SK-N-SH (cell line): ENCODE data around the gene CEACAM3. TPM values are rescaled to one million over a fixed set of nuclear protein-coding genes. Genes with fewer than 3 reads are reported as not detected.

ENCODE experiments used
- CTCF ChIA-PET: fragments of 300-600, 350-600 bp; formaldehyde crosslinking; extraction: SDS; loops from one replicate; lab custom pipeline; 2021; lab: Yijun Ruan, JAX
- POLR2A ChIA-PET: fragments of 350-600 bp; sonication (Branson Sonifier 250); formaldehyde crosslinking; extraction: SDS; loops from one replicate; lab custom pipeline; 2020; ENCODE audit warnings: antibody characterized with exemption, inconsistent platforms; lab: Yijun Ruan, JAX
- DNase-seq: peaks from one replicate; pipeline ENCODE4 v3.0.0; 2012
- H2AFZ ChIP-seq: fragments of 200-600 bp; sonication (generic); 2 replicates; pipeline ENCODE4 v1.8.1; 2016; ENCODE audit warnings: antibody characterized with exemption, mild to moderate bottlenecking, low read depth
- H3F3A ChIP-seq: fragments of 200-600 bp; sonication (generic); replicated peaks from 2 replicates; pipeline ENCODE3; 2016; ENCODE audit warnings: antibody characterized with exemption, mild to moderate bottlenecking; ENCODE audit not compliant: insufficient read depth
- H3K27ac ChIP-seq, 2 experiments: fragments of 200-500 bp in 1 of 2; fragments of 200-600 bp in 1 of 2; sonication (Bioruptor generic) in 1 of 2; sonication (generic), shearing (Covaris generic) in 1 of 2; 2 replicates each; pipeline versions ENCODE4 v1.5.1 to v1.6.1; 2014 to 2016; ENCODE audit warnings: low read depth in 2 of 2, inconsistent platforms in 1 of 2, low read length in 1 of 2, mild to moderate bottlenecking in 1 of 2, mixed read lengths in 1 of 2
- H3K27me3 ChIP-seq: fragments of 200-600 bp; sonication (generic), shearing (Covaris generic); 2 replicates; pipeline ENCODE4 v1.6.1; 2016; ENCODE audit warnings: mixed run types; ENCODE audit not compliant: insufficient read depth
- H3K36me3 ChIP-seq, 2 experiments: fragments of 200-500 bp in 1 of 2; fragments of 200-600 bp in 1 of 2; sonication (Bioruptor generic) in 1 of 2; sonication (generic) in 1 of 2; replicated peaks in 1 of 2; 2 replicates each; pipeline versions ENCODE3 to v1.5.1; 2014 to 2016; ENCODE audit warnings: low read length in 1 of 2, mild to moderate bottlenecking in 1 of 2; ENCODE audit not compliant: insufficient read depth in 2 of 2, control insufficient read depth in 1 of 2
- H3K4me1 ChIP-seq, 2 experiments: fragments of 200-500 bp in 1 of 2; fragments of 200-600 bp in 1 of 2; sonication (Bioruptor generic) in 1 of 2; sonication (generic), shearing (Covaris generic) in 1 of 2; 2 replicates each; pipeline versions ENCODE4 v1.5.1 to v1.6.1; 2014 to 2016; ENCODE audit warnings: low read depth in 1 of 2, low read length in 1 of 2, mixed run types in 1 of 2; ENCODE audit not compliant: insufficient read depth in 2 of 2, control insufficient read depth in 1 of 2
- H3K4me2 ChIP-seq: fragments of 200-600 bp; sonication (generic), shearing (Covaris generic); 2 replicates; pipeline ENCODE4 v1.6.1; 2017; ENCODE audit warnings: mixed run types
- H3K4me3 ChIP-seq, 2 experiments: fragments of 200-500 bp in 1 of 2; fragments of 200-600 bp in 1 of 2; sonication (Bioruptor generic) in 1 of 2; sonication (generic), shearing (Covaris generic) in 1 of 2; 2 replicates each; pipeline versions ENCODE4 v1.5.1 to v1.8.1; 2014 to 2016; ENCODE audit warnings: low read depth in 2 of 2, inconsistent platforms in 1 of 2, low read length in 1 of 2, mild to moderate bottlenecking in 1 of 2, mixed read lengths in 1 of 2, moderate library complexity in 1 of 2
- H3K79me2 ChIP-seq: fragments of 200-600 bp; sonication (generic); 2 replicates; pipeline ENCODE4 v1.8.1; 2017; ENCODE audit warnings: mild to moderate bottlenecking; ENCODE audit not compliant: insufficient read depth
- H3K9ac ChIP-seq: fragments of 200-600 bp; sonication (generic); 2 replicates; pipeline ENCODE4 v1.6.1; 2017; ENCODE audit warnings: mixed run types
- H3K9me2 ChIP-seq: fragments of 200-600 bp; sonication (generic); 2 replicates; pipeline ENCODE4 v1.6.1; 2017; ENCODE audit warnings: mixed run types
- H3K9me3 ChIP-seq: fragments of 200-600 bp; sonication (generic); 2 replicates; pipeline ENCODE4 v1.6.1; 2017; ENCODE audit warnings: mixed run types, mild to moderate bottlenecking, moderate library complexity
- H4K20me1 ChIP-seq: fragments of 200-600 bp; sonication (generic); 2 replicates; pipeline ENCODE4 v1.6.1; 2017; ENCODE audit warnings: mild to moderate bottlenecking, mixed run types; ENCODE audit not compliant: insufficient read depth
- CHD2 ChIP-seq: fragments of 150-350 bp; IDR thresholded peaks from 2 replicates; pipeline ENCODE4 v1.6.1; 2018; ENCODE audit warnings: low read length; ENCODE audit not compliant: partially characterized antibody
- CTCF ChIP-seq: fragments of 200-600 bp; sonication (generic); IDR thresholded peaks from 2 replicates; pipeline ENCODE4 v1.6.1; 2017; ENCODE audit warnings: antibody characterized with exemption, mild to moderate bottlenecking, moderate library complexity
- EP300 ChIP-seq, 2 experiments: IDR thresholded peaks; 2 replicates each; pipeline versions ENCODE4 v1.4.0 to v1.6.1; 2012; ENCODE audit warnings: borderline replicate concordance in 1 of 2, low read depth in 1 of 2, low read length in 1 of 2
- FOXJ3 ChIP-seq: sonication (generic); formaldehyde crosslinking; IDR thresholded peaks from 2 replicates; pipeline ENCODE4 v1.5.1; 2020; ENCODE audit warnings: mild to moderate bottlenecking, missing genetic modification reagents
- IRF3 ChIP-seq: fragments of 150-350 bp; IDR thresholded peaks from 2 replicates; pipeline ENCODE4 v1.6.1; 2016; ENCODE audit warnings: mild to moderate bottlenecking, low read depth, low read length
- MAX ChIP-seq: IDR thresholded peaks from 2 replicates; pipeline ENCODE4 v1.4.0; 2012; ENCODE audit warnings: low read depth
- MXI1 ChIP-seq: IDR thresholded peaks from 2 replicates; pipeline ENCODE4 v1.6.1; 2012; ENCODE audit warnings: mild to moderate bottlenecking, low read depth, low read length, improper control_type of control experiment
- POLR2AphosphoS5 ChIP-seq: IDR thresholded peaks from 2 replicates; pipeline ENCODE4 v1.6.1; 2012; ENCODE audit warnings: low read depth, low read length
- RAD21 ChIP-seq: IDR thresholded peaks from 2 replicates; pipeline ENCODE4 v1.6.1; 2012; ENCODE audit warnings: mild to moderate bottlenecking, low read length
- RXRA ChIP-seq: IDR thresholded peaks from 2 replicates; pipeline ENCODE4 v1.4.0; 2012; ENCODE audit warnings: low read depth, mild to moderate bottlenecking, borderline replicate concordance
- SIN3A ChIP-seq: IDR thresholded peaks from 2 replicates; pipeline ENCODE4 v1.6.1; 2012; ENCODE audit warnings: low read depth, mild to moderate bottlenecking, low read length, moderate library complexity, borderline replicate concordance
- SMC3 ChIP-seq: IDR thresholded peaks from 2 replicates; pipeline ENCODE4 v1.6.1; 2012; ENCODE audit warnings: low read depth, low read length, improper control_type of control experiment
- TAF1 ChIP-seq: IDR thresholded peaks from 2 replicates; pipeline ENCODE4 v1.6.1; 2012; ENCODE audit warnings: low read depth, mild to moderate bottlenecking, low read length, moderate library complexity, borderline replicate concordance
- TCF12 ChIP-seq: IDR thresholded peaks from 2 replicates; pipeline ENCODE4 v1.4.0; 2012
- ZBTB33 ChIP-seq: IDR thresholded peaks from 2 replicates; pipeline ENCODE4 v1.4.0; 2012; ENCODE audit warnings: low read depth, borderline replicate concordance
- WGBS: methylation state at CpG from one replicate; pipeline ENCODE4 v1.1.6; 2017; ENCODE audit warnings: low lambda C conversion rate; 5-methylcytosine and 5-hydroxymethylcytosine counted together
- polyA plus RNA-seq, 3 experiments: library from polyadenylated mRNA; depleted of rRNA; stranded (reverse); fragments of >200 nt; gene quantifications; 2 replicates each; pipeline ENCODE4 v1.2.3, GENCODE V29; 2012

The CEACAM3 gene
- polyA plus RNA-seq (2012; rRNA removed): not detected in 2 replicates
- polyA plus RNA-seq (2012; cell fraction: cytosol; rRNA removed): not detected in 2 replicates
- not detected in 2 replicates for polyA plus RNA-seq (2012; cell fraction: nucleus; rRNA removed)

GRCh38 chr19:41796362-41796761 lies at the start of gene CEACAM3:
TSS of gene CEACAM3 (plus strand) at chr19:41796587. CDS start at chr19:41796678, 91 bp downstream.
- H3K27me3 ChIP-seq: peaks cover 31% of the 10 kb centered on the region; the same call in 1 of the 2 replicates
- no peaks in the 10 kb centered on the region for H3F3A ChIP-seq
- no peaks in the 10 kb centered on the region for H3K79me2 ChIP-seq
- no peak within 1 kb of the TSS for H3K4me3 ChIP-seq
- CTCF ChIA-PET: interaction anchor here (0.5 to 4.4 kb wide), 10 partner anchors 11 to 138 kb away, joined by 3 to 33 read pairs (median 16); partner anchors contain the start of gene CEACAM6
- POLR2A ChIA-PET: no interaction called here
- no peaks in the 10 kb centered on the region for H3K36me3 ChIP-seq
- TF ChIP-seq FOXJ3: no peak
- TF ChIP-seq MXI1: no peak
- no peak for TF ChIP-seq EP300 (IDR thresholded peaks at IDR 0.05; ENCODE audit: borderline replicate concordance in 1 of 2, low read depth in 1 of 2, low read length in 1 of 2)
- TF ChIP-seq TCF12: no peak
- TF ChIP-seq SIN3A: no peak
- no peak for TF ChIP-seq POLR2AphosphoS5
- TF ChIP-seq MAX: no peak
- no peak for TF ChIP-seq RXRA
- no peak for DNase-seq
- H3K27ac ChIP-seq: no peak within 1 kb of the TSS
- no peak within 1 kb of the TSS for H3K9ac ChIP-seq
- H3K4me1 ChIP-seq: no peaks in the 10 kb centered on the region
- no peak within 1 kb of the TSS for H3K4me2 ChIP-seq
- H3K9me2 ChIP-seq: no peaks in the 10 kb centered on the region
- no peaks in the 10 kb centered on the region for H3K9me3 ChIP-seq
- H4K20me1 ChIP-seq: no peaks in the 10 kb centered on the region
- H2AFZ ChIP-seq: no peak within 1 kb of the TSS

GRCh38 chr19:41746593-41747227 lies 49.7 kb upstream of the CEACAM3 start:
- ChIA-PET POLR2A (no interaction called here), CTCF (interaction anchor here (0.7 to 1.6 kb wide), 7 partner anchors 8 to 105 kb away, joined by 3 to 4 read pairs (median 3); partner anchors contain the start of gene CEACAM5)
- DNase-seq: peak; percentile 40
- Histone ChIP-seq H2AFZ (no peak overlapping the region), H3K79me2 (no peaks in the 10 kb centered on the region), H3K4me1 (no peaks in the 10 kb centered on the region; a peak in 1 of 4 replicates), H3K9me2 (no peaks in the 10 kb centered on the region), H3K4me2 (no peak overlapping the region), H3F3A (no peaks in the 10 kb centered on the region), H3K27me3 (peaks cover 55% of the 10 kb centered on the region), H3K4me3 (no peak overlapping the region), H3K27ac (no peak overlapping the region), H4K20me1 (no peaks in the 10 kb centered on the region), H3K9me3 (no peaks in the 10 kb centered on the region), H3K9ac (no peak overlapping the region), H3K36me3 (no peaks in the 10 kb centered on the region)
- TF ChIP-seq TAF1 (no peak), IRF3 (no peak), CHD2 (no peak), POLR2AphosphoS5 (no peak), ZBTB33 (no peak), MXI1 (no peak), SMC3 (peak; percentile 13; the same call in 1 of the 2 replicates), RAD21 (peak; percentile 58), CTCF (peak; percentile 56)
- WGBS: 13% methylated on average over 11 of the region's 11 CpGs
